IPS-NIHi11 (cell line): ENCODE results near the gene MMP19.
"Not testable (repeated sequence)": the region's sequence is repeated elsewhere in the genome, so short reads cannot be mapped to it uniquely, and the experiment has no call there.

ENCODE experiments used
- DNase-seq: peaks from one replicate; pipeline ENCODE4 v3.0.0; 2012; ENCODE audit warnings: mixed read lengths, low spot score

Gene MMP19

DNA sequence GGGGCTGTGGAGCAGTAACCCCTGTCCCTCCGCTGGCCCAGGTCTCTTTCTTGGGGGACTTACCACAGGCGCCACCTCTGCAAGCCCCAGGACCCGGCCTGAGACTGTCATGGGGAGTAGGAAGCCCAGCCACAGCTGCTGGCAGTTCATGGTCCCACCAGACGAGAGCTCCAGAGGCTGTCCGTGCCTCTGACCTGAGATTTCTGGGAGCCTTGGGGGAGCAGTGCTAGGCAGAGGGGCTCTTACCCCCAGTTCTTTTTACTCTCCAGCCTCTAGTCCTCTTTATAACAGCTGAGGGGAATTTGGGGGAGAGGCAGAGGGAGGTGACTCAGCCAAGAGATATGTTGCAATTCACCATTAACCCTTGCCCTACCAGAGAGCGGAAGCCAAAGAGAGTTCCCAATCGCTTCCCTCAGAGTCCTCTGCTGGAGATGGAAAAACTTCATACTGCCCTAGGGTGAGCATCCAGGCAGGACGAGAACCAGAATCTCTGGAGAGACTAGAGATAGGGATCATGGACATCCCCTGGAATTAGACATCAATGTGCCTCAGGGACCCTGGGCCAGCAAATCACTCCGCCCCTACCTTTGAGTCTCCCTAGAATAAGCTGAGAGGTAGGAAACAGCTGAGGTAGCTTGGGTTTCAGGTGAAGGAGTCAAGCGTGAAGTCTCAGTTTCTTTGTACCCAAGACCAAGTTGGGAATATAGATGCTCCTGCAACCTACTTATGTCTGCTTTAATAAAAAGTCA lies at the start of gene MMP19:
Gene MMP19 (minus strand): TSS at position 256 of the 749 bp plus-strand sequence. CDS start 106 bp downstream, at position 150.
- DNase-seq, result peak; percentile 40

GRCh38 chr12:55891310-55891709 lies 48.6 kb upstream of the MMP19 start:
- DNase-seq, result no peak

DNA sequence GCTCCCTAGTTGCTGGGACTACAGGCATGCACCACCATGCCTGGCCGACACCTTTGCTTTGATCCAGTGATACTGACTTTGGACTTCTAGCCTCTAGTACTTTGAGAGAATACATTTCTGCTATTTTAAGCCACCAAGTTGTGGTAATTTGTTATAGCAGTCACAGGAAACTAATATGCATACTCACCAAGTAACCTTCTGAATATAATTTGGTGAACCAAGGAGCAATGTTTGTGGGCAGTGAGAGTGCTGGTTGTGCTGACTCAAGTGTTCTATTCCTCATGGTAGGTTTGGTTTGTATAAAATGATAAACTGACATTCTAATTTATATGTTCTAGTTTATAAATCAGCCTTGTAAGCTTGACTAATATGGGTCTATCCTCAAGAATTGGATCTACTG lies 42.4 kb upstream of the MMP19 start:
- no peak for DNase-seq

- no peak for DNase-seq
These were observed 35.1 kb upstream of the MMP19 start for GRCh38 chr12:55877824-55878223.

DNA sequence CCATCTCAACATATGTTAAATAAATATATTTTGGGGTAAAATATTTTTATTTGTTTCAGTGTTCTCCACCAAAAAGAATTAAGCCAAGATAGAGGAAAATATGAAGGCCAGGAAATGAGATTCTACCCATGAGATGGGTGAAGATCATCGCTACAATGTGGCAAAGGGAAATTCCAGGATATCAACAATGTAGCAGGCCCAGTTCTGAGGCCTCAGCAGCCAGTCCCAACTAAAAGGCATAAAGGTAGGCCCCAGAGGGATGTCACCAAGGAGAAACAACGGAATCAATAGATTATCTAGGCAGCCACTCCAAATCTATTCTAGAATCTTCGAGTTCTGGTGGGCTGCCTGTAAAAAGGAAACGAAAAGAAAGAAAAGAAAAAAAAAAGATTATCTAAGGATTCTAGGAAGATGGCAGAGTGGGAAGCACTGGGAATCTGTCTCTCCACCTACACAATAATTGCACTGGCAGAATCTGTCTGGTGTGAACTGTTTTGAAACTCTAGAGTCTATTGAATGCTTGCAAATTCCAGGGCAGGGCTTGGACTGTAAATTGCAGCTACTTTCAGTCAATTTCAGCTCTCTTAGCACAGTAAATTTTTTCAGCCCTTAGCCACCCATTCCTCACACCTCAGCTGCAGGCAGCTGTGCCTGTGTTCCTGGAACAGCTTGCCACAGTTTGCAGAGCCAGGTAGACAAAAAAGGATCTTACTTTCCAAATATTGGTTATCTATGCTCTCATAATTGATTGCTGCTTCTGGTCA lies 33.1 kb upstream of the MMP19 start:
- DNase-seq, result no peak

DNA sequence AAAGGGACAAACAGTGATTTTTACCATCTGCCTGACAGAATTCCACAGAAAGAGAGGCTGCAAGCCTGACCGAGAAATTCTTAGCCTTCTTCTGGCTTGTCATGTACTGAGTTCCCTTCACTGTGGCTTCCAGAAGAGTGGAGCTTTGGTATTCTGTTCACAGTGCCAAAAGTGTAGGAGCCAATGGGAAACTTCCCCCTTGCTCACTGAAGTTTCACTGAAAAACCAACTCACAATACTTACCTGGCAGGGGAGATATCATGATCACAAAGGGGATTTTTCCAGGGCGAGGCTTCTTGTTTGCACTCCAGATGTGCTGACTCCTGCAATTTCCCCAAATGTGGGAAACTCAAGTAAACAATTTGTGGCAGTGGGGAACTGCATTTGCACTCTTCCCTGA lies 31.7 kb upstream of the MMP19 start:
- no peak for DNase-seq

DNA sequence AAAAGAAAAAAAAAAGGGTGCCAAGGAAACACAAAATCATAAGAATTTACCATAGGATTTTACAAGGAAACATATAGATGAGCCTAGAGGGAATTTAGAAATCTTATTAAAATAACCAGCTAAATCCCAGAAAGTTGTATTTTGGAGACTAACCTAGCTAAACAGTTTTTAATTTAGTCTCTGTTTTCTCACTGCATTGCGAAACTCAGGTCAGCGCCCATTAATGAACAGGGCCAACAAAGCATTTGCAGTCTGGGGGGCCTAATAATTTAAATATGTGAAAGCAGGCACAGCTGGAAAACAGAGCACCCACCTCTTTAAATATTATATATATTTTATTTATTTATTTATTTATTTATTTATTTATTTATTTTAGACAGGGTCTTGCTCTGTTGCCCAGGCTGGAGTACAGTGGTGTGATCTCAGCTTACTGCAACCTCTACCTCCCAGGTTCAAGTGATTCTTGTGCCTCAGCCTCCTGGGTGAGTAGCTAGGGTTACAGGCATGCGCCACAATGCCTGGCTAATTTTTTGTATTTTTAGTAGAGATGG lies 23.8 kb upstream of the MMP19 start:
- DNase-seq, result not testable (repeated sequence)

DNA sequence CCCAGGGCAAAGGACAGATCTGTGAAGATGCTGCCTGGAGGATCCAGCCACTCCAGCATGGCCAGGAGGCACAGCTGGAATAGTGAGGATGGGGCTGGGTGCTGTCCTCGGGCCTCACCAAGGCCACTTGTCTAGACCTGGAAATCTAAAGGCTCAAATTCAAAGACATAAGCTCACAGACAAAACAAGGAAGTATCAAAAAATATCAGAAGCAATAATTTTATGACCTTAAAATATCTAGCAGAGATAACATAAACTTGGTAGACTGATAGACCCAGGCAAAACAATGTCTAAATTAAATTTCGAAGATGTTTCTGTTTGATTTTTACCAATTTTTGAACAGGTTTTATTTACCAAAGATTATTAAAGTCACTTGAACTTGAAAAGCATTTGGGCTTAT lies 22.6 kb upstream of the MMP19 start:
- DNase-seq, result no peak

GRCh38 chr12:55862931-55863330 lies 20.2 kb upstream of the MMP19 start:
- not testable (repeated sequence) for DNase-seq

DNA sequence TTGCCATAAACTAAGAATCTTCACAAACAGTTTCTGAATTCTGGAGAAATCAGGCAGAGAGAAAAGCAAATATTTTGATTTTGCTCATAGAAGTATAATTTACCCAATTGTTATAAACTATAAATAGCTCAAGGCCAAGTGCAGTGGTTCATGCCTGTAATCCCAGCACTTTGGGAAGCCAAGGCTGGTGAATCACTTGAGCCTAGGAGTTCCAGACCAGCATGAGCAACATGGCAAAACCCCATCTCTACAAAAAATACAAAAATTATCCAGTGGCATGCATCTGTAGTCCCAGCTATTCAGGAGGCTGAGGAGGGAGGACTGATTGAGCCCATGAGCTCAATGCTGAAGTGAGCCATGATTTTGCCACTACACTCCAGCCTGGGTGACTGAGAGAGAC lies 19.6 kb upstream of the MMP19 start:
- DNase-seq, result no peak

DNA sequence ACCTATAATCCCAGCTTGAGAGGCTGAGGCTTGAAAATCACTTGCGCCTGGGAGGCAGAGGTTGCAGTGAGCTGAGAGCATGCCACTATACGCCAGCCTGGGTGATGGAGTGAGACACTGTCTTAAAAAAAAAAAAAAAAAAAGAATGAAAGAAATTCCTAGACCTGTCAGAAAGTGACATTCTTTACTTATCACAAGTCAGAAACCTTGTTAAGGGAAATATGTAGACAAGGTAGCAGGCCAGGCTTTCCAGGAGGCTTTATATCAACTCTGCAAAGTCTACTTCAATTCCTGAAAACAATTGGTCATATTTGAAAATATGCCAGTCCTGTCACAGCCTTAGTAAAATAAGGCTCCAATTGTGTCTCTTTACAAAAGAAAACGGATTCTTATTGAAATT lies 19.1 kb upstream of the MMP19 start:
- no peak for DNase-seq

- no peak for DNase-seq
These were observed 18.7 kb upstream of the MMP19 start for GRCh38 chr12:55861396-55861795.

GRCh38 chr12:55852740-55853139 lies 10.0 kb upstream of the MMP19 start:
- no peak for DNase-seq

DNA sequence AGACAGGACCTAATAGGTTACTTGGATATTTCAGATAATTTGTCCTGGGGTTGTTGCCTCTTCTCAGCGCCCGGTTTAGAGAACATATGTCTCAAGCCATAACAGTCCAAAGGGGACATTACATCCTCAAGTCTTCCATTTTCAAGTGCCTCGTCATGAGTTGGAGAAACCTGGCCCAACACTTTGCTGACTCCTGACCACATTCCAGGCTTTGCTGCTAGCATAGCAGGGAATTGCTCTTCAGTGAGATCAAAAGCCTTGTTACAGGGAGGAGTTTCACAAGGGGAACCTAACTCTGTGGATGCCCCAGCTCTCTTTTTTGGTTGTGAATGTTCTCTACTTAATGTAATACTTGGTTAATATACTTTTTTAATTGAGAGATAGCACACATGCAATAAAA lies 8.2 kb upstream of the MMP19 start:
- DNase-seq, result no peak

DNA sequence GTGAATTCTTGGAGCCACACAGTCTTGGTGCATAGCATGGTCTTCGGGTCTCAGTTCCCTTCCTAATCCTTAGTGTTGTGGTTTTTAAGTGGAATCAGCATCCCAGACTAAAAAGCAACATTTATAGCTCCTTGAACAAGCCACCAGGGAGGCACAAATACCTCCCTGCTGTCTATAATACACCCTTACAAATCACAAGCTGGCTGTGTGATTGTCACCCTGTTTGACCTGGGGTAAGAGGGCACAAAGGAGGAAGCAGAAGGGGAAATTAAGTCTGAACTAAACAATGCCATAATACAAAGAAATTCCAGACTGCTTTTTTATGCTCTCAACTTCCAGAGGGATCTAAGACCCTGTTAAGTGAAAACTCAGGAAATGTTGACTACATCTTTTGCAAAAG lies 7.7 kb upstream of the MMP19 start:
- no peak for DNase-seq

- no peak for DNase-seq
These were observed 7.0 kb upstream of the MMP19 start for GRCh38 chr12:55849616-55850343.

- peak; percentile 58 for DNase-seq
These were observed 5.0 kb upstream of the MMP19 start for GRCh38 chr12:55847603-55848291.

DNA sequence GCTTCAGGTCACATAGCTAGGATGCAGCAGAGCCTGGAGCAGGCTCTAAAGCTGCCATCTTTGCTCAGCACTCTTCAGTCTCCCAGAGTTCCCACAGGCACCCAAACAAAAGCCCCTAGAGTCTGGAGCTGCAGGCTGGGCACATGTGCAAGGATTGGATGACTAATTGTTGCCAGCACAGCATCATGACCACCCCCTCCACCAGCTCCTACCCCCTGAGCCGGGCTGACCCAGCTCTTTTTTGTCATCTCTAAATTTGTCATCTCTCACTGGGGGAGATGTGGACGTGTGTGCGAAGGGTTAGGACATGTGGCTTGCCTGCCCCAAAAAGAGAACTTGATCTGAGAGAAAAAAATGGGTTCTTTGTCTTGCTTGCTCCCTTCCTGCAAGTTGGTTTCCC lies 4.3 kb upstream of the MMP19 start:
- DNase-seq, result no peak

- DNase-seq, result no peak
These were observed 3.2 kb upstream of the MMP19 start for GRCh38 chr12:55845785-55846496.

- no peak for DNase-seq
These were observed 2.6 kb upstream of the MMP19 start for GRCh38 chr12:55845361-55845760.

DNA sequence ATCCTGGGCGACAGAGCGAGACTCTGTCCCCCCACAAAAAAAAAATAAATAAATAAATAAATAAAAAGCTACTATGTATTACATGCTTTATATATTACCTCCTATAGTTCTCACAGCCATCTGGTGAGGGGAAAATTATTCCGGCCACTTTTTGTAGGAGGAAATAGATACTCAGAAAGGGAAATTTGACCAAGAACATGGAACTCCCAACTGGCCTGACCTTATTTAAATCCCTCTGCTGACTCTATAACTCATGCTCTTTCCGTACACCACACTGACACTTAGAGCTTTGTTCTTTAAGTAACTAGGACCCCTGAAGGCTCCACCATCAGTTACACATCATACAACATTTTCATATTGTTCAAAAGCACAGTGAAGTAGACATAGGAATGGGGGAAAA lies 2.2 kb upstream of the MMP19 start:
- DNase-seq, result no peak
